SK-N-MC (cell line): ENCODE measurements around the gene TANC1.

Experiments
- EZH2 ChIP-seq: fragments of 200-600 bp; sonication (generic); IDR thresholded peaks from one replicate; pipeline ENCODE4 v1.6.1; 2017; ENCODE audit warnings: antibody characterized with exemption
- FOXP2 ChIP-seq: optimal IDR thresholded peaks from 2 replicates; pipeline ENCODE3; 2011; ENCODE audit warnings: mild to moderate bottlenecking, moderate library complexity; ENCODE audit not compliant: insufficient read depth; ENCODE audit errors: extremely low read length, control extremely low read depth
- POLR2AphosphoS5 ChIP-seq: IDR thresholded peaks from 2 replicates; pipeline ENCODE4 v1.6.1; 2012; ENCODE audit warnings: mild to moderate bottlenecking, low read depth, low read length, borderline replicate concordance

DNA sequence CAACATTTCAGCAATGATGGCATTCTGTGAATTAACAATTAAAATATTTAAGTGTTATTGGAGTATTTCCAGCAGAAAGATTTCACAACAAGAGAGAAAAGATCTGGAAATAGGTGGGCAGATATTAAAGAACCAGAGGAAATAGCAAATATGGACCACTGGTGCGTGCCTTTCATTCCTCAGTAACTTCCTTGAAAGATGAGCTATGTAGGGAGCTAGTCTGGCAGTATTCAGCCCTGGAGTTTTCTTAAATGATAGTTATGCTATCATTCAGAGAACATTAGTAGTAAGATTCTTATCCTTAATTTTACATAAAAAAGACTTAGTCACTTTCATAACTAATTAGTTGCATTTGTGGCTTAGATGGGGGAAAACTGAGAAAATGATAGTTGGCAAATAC lies 41.5 kb downstream of the TANC1 start:
- TF ChIP-seq EZH2 (no peak), POLR2AphosphoS5 (no peak), FOXP2 (no peak)
